Fibroblast of lung (primary cell): Measurements from ENCODE around the gene CFAP58. TPM values are rescaled to one million over a fixed set of nuclear protein-coding genes. Genes with fewer than 3 reads are reported as not detected.

Source experiments
- DNase-seq, 2 donors: peaks; one replicate each; pipeline versions ENCODE4 v3.0.0 to v3.0.0-alpha.2; 2010; ENCODE audit warnings: low read depth in 2 of 2
- H2AFZ ChIP-seq: 2 replicates; pipeline ENCODE4 v1.5.1; 2012; ENCODE audit warnings: low read length, control low read depth, inconsistent platforms
- H3K27ac ChIP-seq: 2 replicates; pipeline ENCODE4 v1.5.1; 2011; ENCODE audit warnings: low read length, control low read depth; ENCODE audit not compliant: insufficient read depth
- H3K27me3 ChIP-seq: 2 replicates; pipeline ENCODE4 v1.5.1; 2011; ENCODE audit warnings: mild to moderate bottlenecking, low read length; ENCODE audit not compliant: control insufficient read depth, insufficient read depth
- H3K36me3 ChIP-seq: 2 replicates; pipeline ENCODE4 v1.5.1; 2011; ENCODE audit warnings: low read length; ENCODE audit not compliant: control insufficient read depth, insufficient read depth
- H3K4me1 ChIP-seq: 2 replicates; pipeline ENCODE4 v1.5.1; 2011; ENCODE audit warnings: low read length; ENCODE audit not compliant: control insufficient read depth, insufficient read depth; ENCODE audit errors: extremely low read depth
- H3K4me2 ChIP-seq: 2 replicates; pipeline ENCODE4 v1.5.1; 2011; ENCODE audit warnings: low read length, control low read depth; ENCODE audit not compliant: insufficient read depth; ENCODE audit errors: extremely low read depth
- H3K4me3 ChIP-seq, 4 experiments: fragments of 200-600 bp in 1 of 4; sonication (generic) in 1 of 4; replicated peaks in 1 of 4; 2 replicates each; pipeline ENCODE4 v1.5.1; 2011 to 2016; ENCODE audit warnings: low read length in 4 of 4, low read depth in 3 of 4, mild to moderate bottlenecking in 3 of 4, control low read depth in 2 of 4, inconsistent platforms in 1 of 4, mixed read lengths in 1 of 4; ENCODE audit not compliant: insufficient read depth in 1 of 4; ENCODE audit errors: control extremely low read depth in 1 of 4
- H3K79me2 ChIP-seq: 2 replicates; pipeline ENCODE4 v1.5.1; 2012; ENCODE audit warnings: mild to moderate bottlenecking, low read length, inconsistent platforms; ENCODE audit not compliant: control insufficient read depth, insufficient read depth
- H3K9ac ChIP-seq: 2 replicates; pipeline ENCODE4 v1.5.1; 2011; ENCODE audit warnings: mild to moderate bottlenecking, low read length, control low read depth; ENCODE audit not compliant: insufficient read depth
- H3K9me3 ChIP-seq: 2 replicates; pipeline ENCODE4 v1.5.1; 2012; ENCODE audit warnings: low read depth, low read length; ENCODE audit not compliant: control insufficient read depth, insufficient read depth
- H4K20me1 ChIP-seq: 2 replicates; pipeline ENCODE4 v1.5.1; 2011; ENCODE audit warnings: low read length; ENCODE audit not compliant: control insufficient read depth, insufficient read depth; ENCODE audit errors: extremely low read depth
- EZH2 ChIP-seq: IDR thresholded peaks from 2 replicates; pipeline ENCODE4 v1.5.1; 2012; ENCODE audit warnings: low read length, control low read depth, mild to moderate bottlenecking; ENCODE audit errors: missing control alignments
- polyA plus RNA-seq, 2 donors: library from polyadenylated mRNA; depleted of rRNA in 1 of 2; stranded (reverse) in 1 of 2; unstranded in 1 of 2; fragments of >200 nt; gene quantifications; 2 replicates each; pipeline ENCODE4 v1.2.1, GENCODE V29; 2011 to 2012; ENCODE audit warnings: missing spikeins in 1 of 2
- total RNA-seq: library from RNA; depleted of rRNA; stranded (reverse); fragments of >200 nt; gene quantifications from 2 replicates; pipeline ENCODE4 v1.2.1, GENCODE V29; 2014
- TF ChIP-seq, protein P1 (sequence below), 2 donors: IDR thresholded peaks in 1 of 2; conservative IDR thresholded peaks in 1 of 2; 1 replicate in 1 of 2; 2 replicates in 1 of 2; pipeline ENCODE4 v1.5.1; 2011 to 2012; ENCODE audit warnings: low read length in 2 of 2, control low read depth in 1 of 2, inconsistent platforms in 1 of 2, low read depth in 1 of 2, mild to moderate bottlenecking in 1 of 2

Gene CFAP58
- total and polyA plus RNA-seq, 2 donors (not counting 1 experiment from before 2014, with no cell fraction given) = 0.33 to 0.42 TPM

DNA sequence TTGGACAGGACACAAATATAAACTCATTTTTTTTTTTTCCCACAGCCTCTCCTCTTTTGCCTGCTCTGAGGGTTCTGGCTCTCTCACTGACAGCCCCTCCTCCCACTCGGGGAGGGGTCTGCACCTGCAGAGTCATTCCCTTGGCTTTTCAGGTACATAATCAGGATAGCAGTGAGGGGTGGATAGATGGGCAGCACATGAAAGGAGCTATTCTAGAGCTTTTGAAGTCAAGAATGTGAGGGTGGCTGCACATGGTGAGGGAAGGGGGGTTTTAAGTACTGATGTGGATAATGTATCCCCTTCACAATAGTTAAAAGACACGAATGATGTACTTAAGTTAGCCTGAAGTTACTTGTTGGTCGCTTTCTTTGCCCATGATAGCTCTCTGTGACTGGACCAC lies 76.2 kb downstream of the CFAP58 start:
- Histone ChIP-seq H3K27me3 (no peaks in the 10 kb centered on the region), H3K9me3 (no peaks in the 10 kb centered on the region), H3K4me1 (no peaks in the 10 kb centered on the region), H3K79me2 (no peaks in the 10 kb centered on the region), H3K4me2 (no peak overlapping the region), H2AFZ (no peak overlapping the region), H3K4me3 (no peak overlapping the region), H3K36me3 (no peaks in the 10 kb centered on the region), H4K20me1 (no peaks in the 10 kb centered on the region), H3K9ac (no peak overlapping the region), H3K27ac (no peak overlapping the region)
- DNase-seq = no peak
- TF ChIP-seq, protein P1, sequence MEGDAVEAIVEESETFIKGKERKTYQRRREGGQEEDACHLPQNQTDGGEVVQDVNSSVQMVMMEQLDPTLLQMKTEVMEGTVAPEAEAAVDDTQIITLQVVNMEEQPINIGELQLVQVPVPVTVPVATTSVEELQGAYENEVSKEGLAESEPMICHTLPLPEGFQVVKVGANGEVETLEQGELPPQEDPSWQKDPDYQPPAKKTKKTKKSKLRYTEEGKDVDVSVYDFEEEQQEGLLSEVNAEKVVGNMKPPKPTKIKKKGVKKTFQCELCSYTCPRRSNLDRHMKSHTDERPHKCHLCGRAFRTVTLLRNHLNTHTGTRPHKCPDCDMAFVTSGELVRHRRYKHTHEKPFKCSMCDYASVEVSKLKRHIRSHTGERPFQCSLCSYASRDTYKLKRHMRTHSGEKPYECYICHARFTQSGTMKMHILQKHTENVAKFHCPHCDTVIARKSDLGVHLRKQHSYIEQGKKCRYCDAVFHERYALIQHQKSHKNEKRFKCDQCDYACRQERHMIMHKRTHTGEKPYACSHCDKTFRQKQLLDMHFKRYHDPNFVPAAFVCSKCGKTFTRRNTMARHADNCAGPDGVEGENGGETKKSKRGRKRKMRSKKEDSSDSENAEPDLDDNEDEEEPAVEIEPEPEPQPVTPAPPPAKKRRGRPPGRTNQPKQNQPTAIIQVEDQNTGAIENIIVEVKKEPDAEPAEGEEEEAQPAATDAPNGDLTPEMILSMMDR (conservative IDR thresholded peaks at IDR 0.05 in 1 of 2, IDR thresholded peaks at IDR 0.05 in 1 of 2; ENCODE audit: low read depth in 1 of 2, low read length in 2 of 2) = no peak
- no peak for TF ChIP-seq EZH2

DNA sequence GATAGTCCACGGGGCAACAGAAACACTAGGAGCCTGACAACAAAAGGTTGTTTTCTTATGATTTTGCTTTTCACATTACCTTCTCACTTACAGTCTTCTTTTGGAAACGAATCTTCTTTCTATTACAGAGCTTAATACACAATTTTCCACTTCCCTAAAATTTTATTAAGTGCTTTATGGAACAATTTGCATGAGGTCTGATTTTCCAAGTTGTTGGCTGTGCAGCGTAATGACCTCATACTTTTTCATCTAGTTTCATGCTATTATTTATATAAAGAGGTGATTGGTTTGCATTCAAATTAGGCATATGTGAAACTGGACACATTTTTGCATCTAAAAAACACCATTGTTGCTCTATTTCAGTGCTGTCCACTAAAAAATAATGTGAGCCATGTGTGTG lies 76.7 kb downstream of the CFAP58 start:
- Histone ChIP-seq H3K27me3 (no peaks in the 10 kb centered on the region), H2AFZ (no peak overlapping the region), H3K79me2 (no peaks in the 10 kb centered on the region), H3K4me3 (no peak overlapping the region), H3K36me3 (no peaks in the 10 kb centered on the region), H3K4me2 (no peak overlapping the region), H3K27ac (no peak overlapping the region), H3K4me1 (no peaks in the 10 kb centered on the region), H3K9me3 (no peaks in the 10 kb centered on the region), H3K9ac (no peak overlapping the region), H4K20me1 (no peaks in the 10 kb centered on the region)
- DNase-seq = no peak
- TF ChIP-seq, protein P1 (conservative IDR thresholded peaks at IDR 0.05 in 1 of 2, IDR thresholded peaks at IDR 0.05 in 1 of 2; ENCODE audit: low read depth in 1 of 2, low read length in 2 of 2) = no peak
- TF ChIP-seq EZH2 = no peak

GRCh38 chr10:104433669-104434068 lies 80.0 kb downstream of the CFAP58 start:
- Histone ChIP-seq H2AFZ (no peak overlapping the region), H3K4me3 (no peak overlapping the region), H3K36me3 (no peaks in the 10 kb centered on the region), H3K4me2 (no peak overlapping the region), H3K79me2 (no peaks in the 10 kb centered on the region), H3K9ac (no peak overlapping the region), H3K27ac (no peak overlapping the region), H3K27me3 (no peaks in the 10 kb centered on the region), H3K4me1 (no peaks in the 10 kb centered on the region), H4K20me1 (no peaks in the 10 kb centered on the region), H3K9me3 (no peaks in the 10 kb centered on the region)
- DNase-seq = peak in 1 of 2 donors; percentile 19
- TF ChIP-seq, protein P1 (conservative IDR thresholded peaks at IDR 0.05 in 1 of 2, IDR thresholded peaks at IDR 0.05 in 1 of 2; ENCODE audit: low read depth in 1 of 2, low read length in 2 of 2) = no peak
- no peak for TF ChIP-seq EZH2
